ENCODE data around the gene RNU4-1.

The RNU4-1 gene

DNA sequence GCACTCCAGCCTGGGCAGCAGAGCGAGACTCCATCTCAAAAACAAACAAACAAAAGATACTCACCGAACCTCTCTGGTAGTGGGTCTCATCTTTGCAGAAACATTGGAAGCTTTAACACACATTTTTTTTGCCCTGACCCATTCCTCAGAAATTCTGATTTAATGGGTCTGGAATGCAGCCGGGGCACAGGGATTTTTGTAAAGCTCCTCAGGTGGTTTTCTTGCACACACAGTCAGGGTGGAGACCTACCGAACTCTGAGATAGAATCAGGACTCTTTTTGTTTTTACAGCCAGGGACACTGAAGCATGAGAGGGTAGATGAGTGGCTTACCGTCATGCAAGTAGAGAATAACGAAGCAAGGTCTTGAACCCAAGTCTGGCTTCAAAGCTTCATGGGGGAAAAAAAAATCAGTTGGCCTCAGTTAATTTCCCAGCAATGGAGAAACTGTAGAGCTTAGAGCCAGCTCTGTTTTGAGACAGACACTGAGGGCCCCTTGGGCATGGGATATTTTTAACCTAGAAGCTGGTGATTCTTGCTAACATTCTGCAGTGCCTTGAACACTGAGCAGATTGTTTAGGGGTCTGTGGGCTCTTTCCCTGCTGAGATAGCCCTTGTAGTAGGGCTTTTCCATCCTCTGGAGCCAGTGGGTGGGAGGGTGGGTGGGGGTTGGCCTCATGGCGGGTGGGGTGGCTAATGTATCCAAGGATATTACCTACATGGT lies 6.1 kb downstream of the RNU4-1 start:
- H3K27ac ChIP-seq = no peak overlapping the region
- intact Hi-C loops (cut with DNase I; ENCODE audit: low total_unique reads) = no loop called here
- no peak for DNase-seq

DNA sequence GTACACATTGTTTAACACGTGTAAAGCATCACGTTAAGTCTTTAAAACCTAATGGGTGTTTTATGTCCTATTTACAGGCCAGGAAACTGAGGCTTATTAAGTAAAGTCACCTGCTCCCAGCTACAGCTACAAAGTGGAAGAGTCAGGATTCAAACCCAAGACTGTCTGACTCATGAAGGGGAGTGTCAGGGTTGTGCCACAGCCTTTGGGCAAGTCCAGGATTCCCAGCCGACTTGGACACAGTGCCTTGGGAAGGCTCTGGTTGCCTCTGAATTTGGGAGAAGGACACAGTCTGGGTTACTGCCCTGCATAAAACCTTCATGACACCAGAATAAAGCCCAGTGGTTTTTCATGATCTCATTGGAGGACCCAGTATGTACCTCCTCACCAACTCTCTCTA lies 8.7 kb downstream of the RNU4-1 start:
- TF ChIP-seq, protein P1, sequence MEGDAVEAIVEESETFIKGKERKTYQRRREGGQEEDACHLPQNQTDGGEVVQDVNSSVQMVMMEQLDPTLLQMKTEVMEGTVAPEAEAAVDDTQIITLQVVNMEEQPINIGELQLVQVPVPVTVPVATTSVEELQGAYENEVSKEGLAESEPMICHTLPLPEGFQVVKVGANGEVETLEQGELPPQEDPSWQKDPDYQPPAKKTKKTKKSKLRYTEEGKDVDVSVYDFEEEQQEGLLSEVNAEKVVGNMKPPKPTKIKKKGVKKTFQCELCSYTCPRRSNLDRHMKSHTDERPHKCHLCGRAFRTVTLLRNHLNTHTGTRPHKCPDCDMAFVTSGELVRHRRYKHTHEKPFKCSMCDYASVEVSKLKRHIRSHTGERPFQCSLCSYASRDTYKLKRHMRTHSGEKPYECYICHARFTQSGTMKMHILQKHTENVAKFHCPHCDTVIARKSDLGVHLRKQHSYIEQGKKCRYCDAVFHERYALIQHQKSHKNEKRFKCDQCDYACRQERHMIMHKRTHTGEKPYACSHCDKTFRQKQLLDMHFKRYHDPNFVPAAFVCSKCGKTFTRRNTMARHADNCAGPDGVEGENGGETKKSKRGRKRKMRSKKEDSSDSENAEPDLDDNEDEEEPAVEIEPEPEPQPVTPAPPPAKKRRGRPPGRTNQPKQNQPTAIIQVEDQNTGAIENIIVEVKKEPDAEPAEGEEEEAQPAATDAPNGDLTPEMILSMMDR (IDR thresholded peaks at IDR 0.05) = no peak

More for the DNA sequence above, 6.1 kb downstream of the RNU4-1 start:
- peaks cover 0 to 20% (median 4%) of the 10 kb centered on the region in 4 donors for H3K4me1 ChIP-seq
- no peak overlapping the region for H3K4me3 ChIP-seq
- H3K36me3 ChIP-seq = no peaks in the 10 kb centered on the region
- TF ChIP-seq, protein P1 (IDR thresholded peaks at IDR 0.05) = no peak
- H3K9me3 ChIP-seq = no peaks in the 10 kb centered on the region
- H3K27me3 ChIP-seq = no peaks in the 10 kb centered on the region

DNA sequence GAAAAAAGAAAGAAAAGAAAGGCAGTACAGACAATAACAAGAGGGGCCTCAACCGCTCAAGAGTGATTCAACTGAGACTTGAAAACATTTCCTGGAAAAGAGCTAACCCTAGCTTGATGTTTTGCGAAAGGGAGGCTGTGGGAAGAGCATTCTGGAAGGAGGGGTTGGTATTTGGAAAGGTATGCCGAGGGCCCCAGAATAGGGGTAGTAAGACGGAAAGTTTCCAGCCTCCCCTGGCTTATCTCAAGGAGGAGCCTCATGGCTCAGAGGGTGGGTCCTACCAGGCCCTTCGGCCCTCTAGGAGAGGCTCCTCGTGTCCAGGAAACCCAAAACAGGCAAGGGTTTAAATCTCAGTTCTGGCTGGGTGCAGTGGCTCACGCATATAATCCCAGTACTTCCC lies 9.7 kb downstream of the RNU4-1 start:
- no peak for DNase-seq
- H3K9me3 ChIP-seq = no peaks in the 10 kb centered on the region
- H3K27ac ChIP-seq = no peak overlapping the region
- no peak overlapping the region for H3K4me3 ChIP-seq
- no peaks in the 10 kb centered on the region for H3K27me3 ChIP-seq
- no peaks in the 10 kb centered on the region for H3K36me3 ChIP-seq
- intact Hi-C loops (cut with DNase I; ENCODE audit: low total_unique reads) = no loop called here
- peaks cover 0 to 8% (median 0%) of the 10 kb centered on the region in 4 donors for H3K4me1 ChIP-seq
- TF ChIP-seq, protein P1 (IDR thresholded peaks at IDR 0.05) = no peak

More for the DNA sequence above, 8.7 kb downstream of the RNU4-1 start:
- H3K4me1 ChIP-seq = peaks cover 0 to 8% (median 0%) of the 10 kb centered on the region in 4 donors
- no peaks in the 10 kb centered on the region for H3K36me3 ChIP-seq
- no peak for DNase-seq
- H3K4me3 ChIP-seq = no peak overlapping the region
- H3K27ac ChIP-seq = no peak overlapping the region
- intact Hi-C loops (cut with DNase I; ENCODE audit: low total_unique reads) = no loop called here
- no peaks in the 10 kb centered on the region for H3K9me3 ChIP-seq
- H3K27me3 ChIP-seq = no peaks in the 10 kb centered on the region

DNA sequence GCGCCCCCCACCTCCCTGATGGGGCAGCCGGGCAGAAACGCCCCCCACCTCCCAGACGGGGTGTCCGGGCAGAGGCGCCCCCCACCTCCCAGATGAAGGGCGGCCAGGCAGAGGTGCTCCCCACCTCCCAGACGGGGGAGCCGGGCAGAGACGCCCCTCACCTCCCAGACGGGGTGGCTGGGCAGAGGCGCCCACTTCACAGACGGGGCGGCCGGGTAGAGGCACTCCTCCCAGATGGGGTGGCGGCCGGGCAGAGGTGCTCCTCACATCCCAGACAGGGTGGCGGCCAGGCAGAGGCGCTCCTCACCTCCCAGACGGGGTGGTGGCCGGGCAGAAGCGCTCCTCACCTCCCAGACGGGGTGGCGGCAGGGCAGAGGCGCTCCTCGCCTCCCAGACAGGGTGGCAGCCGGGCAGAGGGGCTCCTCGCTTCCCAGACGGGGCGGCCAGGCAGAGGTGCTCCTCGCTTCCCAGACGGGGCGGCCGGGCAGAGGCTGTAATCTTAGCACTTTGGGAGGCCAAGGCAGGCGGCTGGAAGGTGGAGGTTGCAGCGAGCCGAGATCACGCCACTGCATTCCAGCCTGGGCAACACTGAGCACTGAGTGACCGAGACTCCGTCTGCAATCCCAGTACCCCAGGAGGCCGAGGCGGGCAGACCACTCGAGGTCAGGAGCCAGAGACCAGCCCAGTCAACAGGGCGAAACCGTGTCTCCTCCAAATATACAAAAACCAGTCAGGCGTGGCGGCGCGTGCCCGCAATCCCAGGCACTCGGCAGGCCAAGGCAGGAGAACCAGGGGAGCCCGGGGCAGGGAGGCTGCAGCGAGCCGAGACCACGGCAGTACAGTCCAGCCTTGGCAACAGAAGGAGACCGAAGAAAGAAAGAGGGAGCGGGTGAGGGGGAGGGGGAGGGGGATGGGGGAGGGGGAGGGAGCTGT lies 14.6 kb downstream of the RNU4-1 start:
- no peak for DNase-seq
- Histone ChIP-seq H3K9me3 (no peaks in the 10 kb centered on the region), H3K36me3 (no peaks in the 10 kb centered on the region), H3K27me3 (no peaks in the 10 kb centered on the region), H3K4me3 (no peak overlapping the region), H3K4me1 (no peaks in the 10 kb centered on the region), H3K27ac (no peak overlapping the region)
- intact Hi-C loops (cut with DNase I; ENCODE audit: low total_unique reads) = no loop called here
- TF ChIP-seq, protein P1 (IDR thresholded peaks at IDR 0.05) = no peak

DNA sequence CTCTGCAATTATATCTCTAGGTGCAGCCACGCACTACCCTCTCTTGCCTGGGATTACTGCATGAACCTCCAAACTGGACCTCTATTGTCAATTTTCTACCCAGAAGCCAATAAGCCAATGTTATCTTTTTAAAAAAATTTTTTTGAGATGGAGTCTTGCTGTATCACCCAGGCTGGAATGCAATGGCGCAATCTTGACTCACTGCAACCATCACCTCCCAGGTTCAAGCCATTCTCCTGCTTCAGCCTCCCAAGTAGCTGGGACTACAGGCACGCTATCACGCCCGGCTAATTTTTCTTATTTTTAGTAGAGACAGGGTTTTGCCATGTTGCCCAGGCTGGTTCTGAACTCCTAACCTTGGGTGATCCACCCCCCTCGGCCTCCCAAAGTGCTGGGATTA lies 16.3 kb downstream of the RNU4-1 start:
- intact Hi-C loops (cut with DNase I; ENCODE audit: low total_unique reads) = no loop called here
- Histone ChIP-seq H3K9me3 (no peaks in the 10 kb centered on the region), H3K27me3 (no peaks in the 10 kb centered on the region), H3K4me1 (no peaks in the 10 kb centered on the region), H3K4me3 (no peak overlapping the region), H3K36me3 (no peaks in the 10 kb centered on the region), H3K27ac (no peak overlapping the region)
- no peak for DNase-seq
- TF ChIP-seq, protein P1 (IDR thresholded peaks at IDR 0.05) = no peak
